COLO668 (cell line): Measurements from ENCODE around the gene ARHGAP6.
"Not testable (repeated sequence)": the region's sequence is repeated elsewhere in the genome, so short reads cannot be mapped to it uniquely, and the experiment has no call there.

Source experiments
- DNase-seq: peaks from one replicate; lab custom pipeline; 2025; ENCODE audit not compliant: unreplicated experiment; lab: John Stamatoyannopoulos, UW

ARHGAP6 gene

GRCh38 chrX:11578301-11578700 is 87.4 kb downstream of the ARHGAP6 start:
- DNase-seq: not testable (repeated sequence)

- no peak for DNase-seq
These were observed 88.1 kb downstream of the ARHGAP6 start for GRCh38 chrX:11577603-11578002.

- DNase-seq: no peak
These were observed 90.4 kb downstream of the ARHGAP6 start for GRCh38 chrX:11575332-11575731.

GRCh38 chrX:11567528-11568220 is 98.0 kb downstream of the ARHGAP6 start:
- no peak for DNase-seq

- DNase-seq: no peak
These were observed 98.9 kb downstream of the ARHGAP6 start for GRCh38 chrX:11566789-11567188.

- DNase-seq: no peak
These were observed 99.5 kb downstream of the ARHGAP6 start for GRCh38 chrX:11566173-11566572.

GRCh38 chrX:11564546-11564945 is 101.2 kb downstream of the ARHGAP6 start:
- no peak for DNase-seq

GRCh38 chrX:11562570-11562969 is 103.2 kb downstream of the ARHGAP6 start:
- no peak for DNase-seq

GRCh38 chrX:11558972-11559371 is 106.7 kb downstream of the ARHGAP6 start:
- DNase-seq: peak; percentile 17

GRCh38 chrX:11557120-11557519 is 108.6 kb downstream of the ARHGAP6 start:
- no peak for DNase-seq

- no peak for DNase-seq
These were observed 110.0 kb downstream of the ARHGAP6 start for GRCh38 chrX:11555759-11556158.

- no peak for DNase-seq
These were observed 112.1 kb downstream of the ARHGAP6 start for GRCh38 chrX:11553594-11553993.

- DNase-seq: no peak
These were observed 114.6 kb downstream of the ARHGAP6 start for GRCh38 chrX:11551151-11551550.

- no peak for DNase-seq
These were observed 118.8 kb downstream of the ARHGAP6 start for GRCh38 chrX:11546917-11547316.

- DNase-seq: no peak
These were observed 122.5 kb downstream of the ARHGAP6 start for GRCh38 chrX:11543249-11543648.

- no peak for DNase-seq
These were observed 124.2 kb downstream of the ARHGAP6 start for GRCh38 chrX:11541510-11541909.

- no peak for DNase-seq
These were observed 125.0 kb downstream of the ARHGAP6 start for GRCh38 chrX:11540532-11541377.

- no peak for DNase-seq
These were observed 128.6 kb downstream of the ARHGAP6 start for GRCh38 chrX:11537141-11537540.

GRCh38 chrX:11535156-11535919 is 130.4 kb downstream of the ARHGAP6 start:
- no peak for DNase-seq

GRCh38 chrX:11533199-11533651 is 132.5 kb downstream of the ARHGAP6 start:
- DNase-seq: no peak

- no peak for DNase-seq
These were observed 133.2 kb downstream of the ARHGAP6 start for GRCh38 chrX:11532291-11533078.
